Kasumi-1 (cell line): Measurements from ENCODE around the gene DCC.

Experiments used
- DNase-seq, 2 experiments: peaks; one replicate each; lab custom pipeline; 2025; lab: John Stamatoyannopoulos, UW

DCC gene, protein sequence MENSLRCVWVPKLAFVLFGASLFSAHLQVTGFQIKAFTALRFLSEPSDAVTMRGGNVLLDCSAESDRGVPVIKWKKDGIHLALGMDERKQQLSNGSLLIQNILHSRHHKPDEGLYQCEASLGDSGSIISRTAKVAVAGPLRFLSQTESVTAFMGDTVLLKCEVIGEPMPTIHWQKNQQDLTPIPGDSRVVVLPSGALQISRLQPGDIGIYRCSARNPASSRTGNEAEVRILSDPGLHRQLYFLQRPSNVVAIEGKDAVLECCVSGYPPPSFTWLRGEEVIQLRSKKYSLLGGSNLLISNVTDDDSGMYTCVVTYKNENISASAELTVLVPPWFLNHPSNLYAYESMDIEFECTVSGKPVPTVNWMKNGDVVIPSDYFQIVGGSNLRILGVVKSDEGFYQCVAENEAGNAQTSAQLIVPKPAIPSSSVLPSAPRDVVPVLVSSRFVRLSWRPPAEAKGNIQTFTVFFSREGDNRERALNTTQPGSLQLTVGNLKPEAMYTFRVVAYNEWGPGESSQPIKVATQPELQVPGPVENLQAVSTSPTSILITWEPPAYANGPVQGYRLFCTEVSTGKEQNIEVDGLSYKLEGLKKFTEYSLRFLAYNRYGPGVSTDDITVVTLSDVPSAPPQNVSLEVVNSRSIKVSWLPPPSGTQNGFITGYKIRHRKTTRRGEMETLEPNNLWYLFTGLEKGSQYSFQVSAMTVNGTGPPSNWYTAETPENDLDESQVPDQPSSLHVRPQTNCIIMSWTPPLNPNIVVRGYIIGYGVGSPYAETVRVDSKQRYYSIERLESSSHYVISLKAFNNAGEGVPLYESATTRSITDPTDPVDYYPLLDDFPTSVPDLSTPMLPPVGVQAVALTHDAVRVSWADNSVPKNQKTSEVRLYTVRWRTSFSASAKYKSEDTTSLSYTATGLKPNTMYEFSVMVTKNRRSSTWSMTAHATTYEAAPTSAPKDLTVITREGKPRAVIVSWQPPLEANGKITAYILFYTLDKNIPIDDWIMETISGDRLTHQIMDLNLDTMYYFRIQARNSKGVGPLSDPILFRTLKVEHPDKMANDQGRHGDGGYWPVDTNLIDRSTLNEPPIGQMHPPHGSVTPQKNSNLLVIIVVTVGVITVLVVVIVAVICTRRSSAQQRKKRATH (N-terminal part only)

GRCh38 chr18:52339891-52340371 is at the start of gene DCC:
TSS of gene DCC (plus strand) at chr18:52340197. CDS start at chr18:52340788, 591 bp downstream.
- no peak for DNase-seq

DNA sequence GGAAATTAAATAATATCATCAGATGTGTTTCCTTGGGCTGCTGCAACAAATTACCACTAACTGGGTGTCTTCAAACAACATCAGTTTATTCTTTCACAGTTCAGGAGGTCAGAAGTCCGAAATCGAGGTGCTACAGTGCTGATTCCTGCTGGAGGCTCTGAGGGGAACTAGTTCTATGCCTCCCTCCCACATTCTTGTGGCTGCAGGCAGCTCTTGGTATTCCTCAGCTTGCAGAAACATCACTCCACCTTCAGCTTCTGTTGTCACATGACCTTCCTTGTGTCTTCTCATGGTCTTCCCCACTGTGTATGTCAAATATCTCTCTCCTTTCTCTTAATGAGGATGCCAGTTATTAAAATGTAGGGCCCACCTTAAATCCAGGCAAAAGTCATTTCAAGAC is 29.3 kb upstream of the DCC start:
- DNase-seq = no peak

DNA sequence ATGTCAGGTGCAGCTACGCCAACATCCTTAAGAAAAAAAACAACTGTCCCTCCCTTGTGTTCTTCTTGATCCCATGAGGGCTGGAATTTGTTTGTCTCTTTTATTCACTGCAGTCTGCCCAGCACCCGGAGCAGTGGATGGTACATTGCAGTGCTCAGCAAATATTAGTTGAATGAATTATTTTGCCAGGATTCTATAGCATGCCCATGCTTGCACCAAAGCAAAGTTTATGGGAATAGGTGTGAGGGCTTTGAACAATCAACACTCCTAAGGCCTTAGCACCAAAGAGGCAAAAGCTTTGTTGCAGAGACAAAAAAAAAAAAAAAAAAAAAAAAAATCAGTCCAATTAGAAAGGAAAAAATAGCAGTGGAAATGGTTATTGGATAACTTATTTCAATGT is 28.7 kb upstream of the DCC start:
- DNase-seq = no peak

DNA sequence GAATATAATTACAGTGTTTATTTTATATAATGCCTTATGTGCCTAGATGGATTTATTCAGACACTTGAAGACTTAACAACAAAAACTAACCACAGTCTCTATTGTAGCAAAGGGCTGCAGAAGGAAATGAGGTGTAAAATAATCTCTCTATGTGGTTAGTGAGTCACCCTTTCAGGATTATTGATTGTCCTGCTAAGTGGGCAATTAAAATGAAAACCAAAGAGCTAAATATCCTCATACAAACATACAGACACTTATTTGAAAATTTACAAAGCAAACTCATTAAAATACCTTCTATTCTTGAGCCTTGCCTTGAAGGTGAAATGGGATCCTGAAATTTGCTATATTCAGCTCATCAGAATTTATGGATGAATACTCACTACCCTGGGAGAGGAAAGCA is 27.7 kb upstream of the DCC start:
- DNase-seq = no peak

- no peak for DNase-seq
Measured at GRCh38 chr18:52313213-52313612, 26.8 kb upstream of the DCC start.

GRCh38 chr18:52319424-52319983 is 20.5 kb upstream of the DCC start:
- no peak for DNase-seq

GRCh38 chr18:52322307-52322706 is 17.7 kb upstream of the DCC start:
- DNase-seq = no peak

DNA sequence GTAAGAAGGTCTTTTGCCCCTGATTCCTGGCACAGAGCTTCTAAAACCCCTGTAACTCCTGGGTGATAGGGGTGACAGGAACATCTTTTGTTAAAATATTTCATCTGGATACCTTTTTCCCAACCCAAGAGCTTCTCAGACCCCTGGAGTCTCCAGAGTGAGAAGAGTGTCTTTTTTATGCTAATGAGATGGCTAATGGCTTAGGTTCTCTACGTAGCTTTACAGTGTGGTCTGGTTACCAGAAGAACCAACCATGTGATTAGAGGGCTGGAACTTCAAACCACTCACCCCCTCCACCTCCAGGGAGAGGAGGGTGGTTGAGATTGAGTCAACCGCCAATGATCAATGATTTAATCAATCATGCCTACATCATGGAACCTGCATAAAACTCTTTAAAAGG is 16.2 kb upstream of the DCC start:
- DNase-seq = no peak

DNA sequence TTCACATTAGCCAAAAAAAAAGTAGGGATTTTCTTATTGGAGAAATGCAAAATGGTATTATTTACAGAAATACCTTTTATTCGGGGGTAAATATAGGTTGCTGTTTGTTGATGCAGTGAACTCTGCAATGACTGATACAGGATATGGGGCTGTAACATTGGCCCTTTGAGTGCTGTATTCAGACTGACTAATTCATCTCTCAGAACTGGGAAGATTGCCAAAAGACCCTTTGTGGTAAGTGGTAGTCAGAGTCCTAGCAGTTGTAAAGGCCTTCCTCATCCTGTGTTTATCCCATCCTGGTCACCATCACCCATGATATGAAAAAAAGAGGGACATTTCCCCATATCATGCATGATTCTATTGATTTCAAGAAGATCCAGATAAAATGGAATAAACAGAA is 14.0 kb upstream of the DCC start:
- no peak for DNase-seq

DNA sequence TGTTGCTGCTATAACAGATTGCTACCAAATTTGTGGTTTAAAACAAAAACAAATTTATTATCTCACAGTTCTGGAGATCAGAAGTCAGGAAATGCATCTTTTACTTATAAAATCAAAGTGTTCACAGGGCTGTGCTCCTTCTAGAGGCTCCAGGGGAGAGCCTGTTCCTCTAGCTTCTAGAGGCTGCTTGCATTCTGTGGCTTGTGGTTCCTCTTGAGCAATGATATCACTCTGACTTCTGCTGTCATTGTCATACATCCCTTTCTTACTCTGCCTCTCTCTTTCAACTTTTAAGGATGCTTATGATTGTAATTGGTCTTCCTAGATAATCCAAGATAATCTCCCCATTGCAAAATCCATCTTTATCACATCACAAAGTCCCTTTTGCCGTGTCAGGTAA is 6.1 kb upstream of the DCC start:
- DNase-seq = peak; percentile 16 to 30

DNA sequence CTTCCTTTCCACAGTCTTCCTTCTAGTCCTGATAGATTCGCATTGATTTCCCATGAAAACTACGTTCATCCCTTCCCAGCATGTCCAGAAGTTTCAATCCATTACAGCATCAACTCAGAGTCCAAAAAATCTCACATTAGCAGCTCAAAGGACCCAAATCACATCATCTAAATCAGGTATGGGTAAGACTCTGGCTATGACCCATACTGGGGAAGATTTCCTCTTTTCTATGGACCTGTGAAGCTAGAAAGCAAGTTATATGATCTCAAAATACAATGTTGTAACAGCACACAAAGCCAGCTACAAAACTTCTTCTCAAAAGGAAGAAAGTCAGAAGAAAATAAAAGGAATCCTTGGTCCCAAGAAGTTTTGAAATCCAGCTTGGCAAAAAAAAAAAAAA is 5.7 kb upstream of the DCC start:
- DNase-seq = no peak

DNA sequence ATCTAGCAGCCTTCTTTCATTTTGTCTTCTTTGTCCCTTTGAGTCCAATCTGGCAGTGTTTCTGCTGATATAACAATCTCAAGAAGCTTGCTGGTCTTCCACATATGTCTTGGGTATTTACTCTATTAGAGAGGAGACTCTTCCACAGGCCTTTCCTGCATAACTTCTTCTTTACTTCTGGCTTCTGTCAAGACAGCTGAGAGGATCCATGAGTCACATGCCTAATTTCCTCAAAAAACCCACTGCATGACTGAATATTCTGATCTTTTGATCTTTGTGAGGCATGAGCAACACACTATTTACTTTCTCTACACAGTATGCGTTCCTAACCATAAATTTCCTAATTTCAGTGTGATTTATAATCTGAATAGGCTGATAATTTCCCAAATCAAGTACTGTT is 5.1 kb upstream of the DCC start:
- peak; percentile 8 to 26 for DNase-seq

DNA sequence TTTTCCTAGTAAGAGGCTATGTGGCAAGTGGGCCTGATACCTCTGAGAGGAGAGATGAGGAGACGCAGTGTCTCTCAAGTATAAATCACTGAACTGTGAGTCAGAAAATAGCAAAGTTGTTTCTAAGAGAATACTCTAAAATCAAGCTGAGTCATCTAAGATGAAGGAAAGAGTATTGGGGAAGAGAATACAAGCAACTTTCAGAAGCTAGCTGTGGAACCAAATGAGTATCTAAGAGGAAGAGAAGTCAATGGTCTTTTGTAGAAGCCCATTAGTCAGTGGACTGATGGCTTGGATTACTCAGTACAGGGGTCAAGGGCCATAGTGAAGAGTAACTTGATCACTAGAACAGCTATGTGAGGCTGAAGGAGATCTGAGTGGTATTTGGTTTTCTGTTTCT is 2.7 kb upstream of the DCC start:
- DNase-seq = no peak

GRCh38 chr18:52340406-52341102 is 557 bp downstream of the DCC start:
- no peak for DNase-seq

DNA sequence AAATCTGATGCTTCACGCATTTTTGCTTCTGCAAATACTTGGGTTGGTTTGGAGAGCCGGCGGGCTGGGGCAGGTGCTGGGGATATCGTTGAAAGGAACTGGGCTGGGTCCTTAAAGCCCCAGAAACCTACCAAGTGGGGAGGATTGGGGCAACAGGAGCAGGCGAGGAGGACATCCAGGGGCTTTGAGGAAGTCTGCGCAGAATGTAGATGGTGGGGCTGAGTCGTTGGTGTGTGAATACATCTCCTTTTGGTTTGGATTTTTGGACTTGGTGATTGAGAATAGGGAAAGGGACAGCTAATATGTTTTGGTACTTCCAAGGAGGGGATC is 1.1 kb downstream of the DCC start:
- DNase-seq = no peak

GRCh38 chr18:52341608-52342381 is 1.8 kb downstream of the DCC start:
- DNase-seq = no peak

DNA sequence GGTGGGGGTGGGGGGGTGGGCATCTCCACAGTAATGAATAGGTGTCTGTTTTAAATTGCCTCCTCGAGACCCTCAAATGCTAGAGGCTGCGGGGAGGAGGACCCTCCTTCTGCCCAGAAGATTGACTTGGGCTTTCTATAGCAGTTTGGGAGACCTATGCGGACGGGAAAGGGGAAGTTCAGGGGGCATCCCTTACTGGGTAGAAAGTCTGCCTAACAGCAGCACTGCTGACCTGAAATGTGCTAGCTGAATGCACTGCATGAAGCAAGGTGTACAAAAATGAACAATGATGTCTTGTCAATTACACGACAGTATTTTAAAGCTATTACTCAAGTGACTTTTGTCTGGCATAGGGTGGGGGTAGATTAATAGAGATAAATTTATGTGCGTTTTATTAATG is 2.5 kb downstream of the DCC start:
- no peak for DNase-seq

DNA sequence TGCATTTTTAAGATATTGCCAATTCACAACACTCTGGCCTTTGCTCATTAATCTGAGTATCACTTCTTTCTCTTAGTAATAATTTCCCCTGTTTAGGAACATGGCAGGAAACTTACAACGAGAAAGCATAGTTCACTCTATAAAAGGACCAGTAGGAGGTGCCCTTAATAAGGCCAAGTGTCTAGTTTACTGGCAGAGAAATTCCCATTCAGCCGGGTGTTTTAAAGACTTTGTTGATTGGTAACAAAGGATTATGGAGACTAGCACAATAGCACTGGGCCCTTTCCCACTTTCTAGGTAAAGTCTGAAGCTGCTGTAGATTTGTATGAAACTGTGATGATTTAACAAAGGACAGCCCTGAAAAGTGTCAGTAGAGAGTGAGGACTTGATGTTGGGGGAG is 3.1 kb downstream of the DCC start:
- DNase-seq = no peak

GRCh38 chr18:52343731-52344340 is 3.8 kb downstream of the DCC start:
- no peak for DNase-seq

GRCh38 chr18:52344881-52345280 is 4.9 kb downstream of the DCC start:
- DNase-seq = no peak

DNA sequence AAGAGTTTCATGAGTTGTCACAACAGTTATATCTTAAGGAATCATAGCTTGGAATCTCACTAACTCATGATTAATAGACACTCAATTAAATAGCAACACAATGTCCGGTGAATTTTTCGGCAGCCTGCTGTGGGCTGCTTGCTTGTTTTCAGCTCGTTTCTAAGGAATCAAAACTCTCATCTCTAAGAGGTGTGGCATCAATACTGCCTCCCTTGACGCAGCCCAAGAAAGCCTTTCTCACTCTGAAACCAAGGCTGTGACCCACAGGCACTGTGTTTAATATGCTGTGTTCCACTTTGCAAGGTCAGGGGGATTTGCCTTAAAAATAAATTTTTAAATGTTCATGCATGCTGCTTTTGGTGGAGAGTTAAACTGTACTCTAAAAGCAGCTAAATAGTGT is 5.4 kb downstream of the DCC start:
- DNase-seq = no peak
